AG04449 (cell line): ENCODE data around the gene FOXI2.

Source experiments
- CTCF ChIA-PET: fragments of 350-600 bp; formaldehyde crosslinking; extraction: SDS; loops from one replicate; lab custom pipeline; 2021; ENCODE audit warnings: antibody characterized with exemption; lab: Yijun Ruan, JAX
- POLR2A ChIA-PET: fragments of 400-600, 350-600 bp; formaldehyde crosslinking; extraction: SDS; loops from one replicate; lab custom pipeline; 2020; ENCODE audit warnings: antibody characterized with exemption, inconsistent platforms; lab: Yijun Ruan, JAX
- DNase-seq: peaks from one replicate; pipeline ENCODE4 v3.0.0-alpha.2; 2010; ENCODE audit warnings: low read depth, low spot score
- H3K4me3 ChIP-seq: 2 replicates; pipeline ENCODE4 v1.5.1; 2011; ENCODE audit warnings: low read depth, mild to moderate bottlenecking, control low read depth, low read length
- CTCF ChIP-seq: IDR thresholded peaks from one replicate; pipeline ENCODE4 v1.5.1; 2011; ENCODE audit warnings: mild to moderate bottlenecking, moderate library complexity, low read length, control low read depth, inconsistent platforms; ENCODE audit not compliant: insufficient read depth; ENCODE audit errors: missing control alignments

FOXI2 gene

DNA sequence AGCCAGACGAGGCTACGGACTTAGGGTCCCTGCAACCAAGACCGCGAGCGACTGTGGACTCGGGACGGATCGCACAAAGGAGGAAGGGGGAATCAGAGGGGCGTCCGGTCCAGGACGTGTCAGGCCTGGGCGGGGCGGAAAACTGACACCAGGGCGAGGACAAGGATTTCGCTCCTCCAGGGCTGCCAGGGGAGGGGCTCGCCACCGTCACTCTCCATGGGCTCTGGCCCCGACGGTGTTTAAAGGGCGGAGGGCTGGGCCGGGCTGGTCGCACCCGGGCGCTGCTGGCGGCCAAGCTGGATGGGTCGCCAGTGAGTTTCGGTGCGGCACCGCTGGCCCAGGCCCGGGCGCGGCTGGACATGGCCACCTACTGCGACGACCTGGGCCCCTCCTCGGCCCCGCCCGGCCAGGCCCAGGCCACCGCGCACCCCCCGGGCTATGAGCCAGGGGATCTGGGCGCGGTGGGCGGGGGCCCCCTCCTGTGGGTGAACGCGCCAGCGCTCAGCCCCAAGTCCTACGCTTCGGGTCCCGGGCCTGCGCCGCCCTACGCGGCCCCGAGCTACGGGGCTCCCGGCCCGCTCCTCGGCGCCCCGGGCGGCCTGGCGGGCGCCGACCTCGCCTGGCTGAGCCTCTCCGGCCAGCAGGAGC is at the start of gene FOXI2:
TSS of gene FOXI2 (plus strand) at position 271 of the 648 bp plus-strand sequence. CDS start at position 360, 89 bp downstream.
- DNase-seq: no peak
- no peak within 1 kb of the TSS for H3K4me3 ChIP-seq
- CTCF ChIA-PET: no interaction called here
- POLR2A ChIA-PET: no interaction called here
- TF ChIP-seq CTCF: no peak

DNA sequence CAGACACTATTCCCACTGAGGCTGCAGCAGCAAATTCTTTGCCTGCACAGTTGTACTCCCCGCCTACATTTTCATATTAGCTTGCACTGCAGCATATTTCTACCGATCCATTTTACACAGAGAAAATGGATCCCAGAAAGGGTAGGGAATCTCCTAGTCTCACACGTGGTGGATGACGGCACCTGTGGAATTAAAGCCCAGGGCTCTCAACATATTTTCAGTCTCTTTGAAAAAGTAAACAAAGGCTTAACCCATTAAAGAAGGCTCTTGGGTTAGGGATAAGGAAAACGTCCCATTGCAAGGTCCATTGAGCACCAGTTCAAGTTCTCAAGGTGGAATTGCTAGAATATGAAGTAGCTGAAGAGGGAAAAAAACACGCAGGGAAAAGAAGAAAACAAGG is 49.4 kb upstream of the FOXI2 start:
- no peak for TF ChIP-seq CTCF
- H3K4me3 ChIP-seq: no peak overlapping the region
- no peak for DNase-seq
- POLR2A ChIA-PET: no interaction called here
- CTCF ChIA-PET: no interaction called here

GRCh38 chr10:127690176-127690835 is 46.7 kb upstream of the FOXI2 start:
- H3K4me3 ChIP-seq: no peak overlapping the region
- TF ChIP-seq CTCF: no peak
- ChIA-PET POLR2A (no interaction called here), CTCF (no interaction called here)
- no peak for DNase-seq

DNA sequence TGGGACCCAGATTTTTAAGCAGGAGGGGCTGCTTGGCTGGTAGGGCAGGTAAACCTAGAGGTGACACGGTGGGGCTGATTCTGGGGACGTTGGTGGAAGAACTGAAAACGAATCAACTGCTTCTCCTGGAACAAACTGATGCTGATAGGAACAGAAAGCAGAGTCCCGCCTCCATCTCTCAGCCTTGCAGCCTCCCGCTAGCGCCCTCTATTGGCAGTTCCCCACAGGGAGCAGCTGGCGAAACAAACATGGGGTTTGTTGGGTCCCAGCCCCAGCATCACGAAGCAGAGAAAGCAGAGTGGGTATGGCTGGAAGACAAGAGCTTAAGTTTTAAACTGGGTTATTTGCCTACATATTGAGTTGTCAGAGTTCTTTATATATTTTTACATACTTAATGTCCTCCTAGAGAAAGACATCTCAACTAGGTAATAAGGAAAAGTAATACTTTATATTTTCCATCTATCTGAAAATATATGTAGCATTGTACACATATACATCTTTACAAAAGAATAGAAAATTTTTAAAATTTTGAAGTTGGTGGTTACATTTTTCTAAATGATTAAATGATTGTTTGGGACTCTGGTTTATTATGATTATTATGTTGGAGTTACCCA is 42.3 kb upstream of the FOXI2 start:
- TF ChIP-seq CTCF: no peak
- ChIA-PET CTCF (no interaction called here), POLR2A (no interaction called here)
- DNase-seq: no peak
- H3K4me3 ChIP-seq: no peak overlapping the region

DNA sequence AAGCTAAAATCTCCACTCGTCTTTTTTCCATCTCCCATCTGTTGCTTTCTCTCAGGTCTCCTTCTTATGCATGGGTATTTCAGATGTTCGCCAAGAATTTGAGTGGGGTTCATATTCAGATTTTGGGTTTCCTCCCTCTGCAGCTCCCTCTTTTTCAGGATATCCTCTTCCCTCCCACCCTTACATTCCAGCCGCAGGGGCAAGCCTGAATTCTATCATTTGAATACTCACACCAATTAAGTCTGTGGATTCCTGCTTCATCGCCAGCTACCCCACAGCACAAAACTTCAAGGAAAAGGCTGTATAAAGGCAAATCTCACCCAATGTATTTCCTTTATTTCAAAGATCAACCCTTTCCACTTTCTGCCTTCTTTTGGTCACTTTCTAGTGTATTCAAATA is 41.6 kb upstream of the FOXI2 start:
- H3K4me3 ChIP-seq: no peak overlapping the region
- ChIA-PET POLR2A (no interaction called here), CTCF (no interaction called here)
- TF ChIP-seq CTCF: no peak
- DNase-seq: no peak

- CTCF ChIA-PET: no interaction called here
- no peak for TF ChIP-seq CTCF
- no peak overlapping the region for H3K4me3 ChIP-seq
- POLR2A ChIA-PET: no interaction called here
- no peak for DNase-seq
Observed at GRCh38 chr10:127698886-127699285, 38.1 kb upstream of the FOXI2 start.
